ENCODE data around the gene GCHFR. TPM values are rescaled to one million over a fixed set of nuclear protein-coding genes. Genes with fewer than 3 reads are reported as not detected.
A peak's percentile ranks its signal among the peaks of the same experiment; 100 is the strongest.

The GCHFR gene
- total RNA-seq, 1 donor from 2014 or later = 12.4 TPM

- Histone ChIP-seq H3K36me3 (ENCODE audit: control insufficient read depth, insufficient read depth, low read length) (no peaks in the 10 kb centered on the region), H3K4me3 (ENCODE audit: low read depth, low read length) (no peak overlapping the region), H3K27me3 (ENCODE audit: control insufficient read depth, insufficient read depth, low read length) (no peaks in the 10 kb centered on the region)
- TF ChIP-seq CTCF (IDR thresholded peaks at IDR 0.05; ENCODE audit: insufficient read depth, low read length, severe bottlenecking) = no peak
- peak; percentile 40 for DNase-seq (ENCODE audit: low read depth)
- no peak for FAIRE-seq
These were observed 40.9 kb upstream of the GCHFR start for GRCh38 chr15:40722934-40723333.

- FAIRE-seq = no peak
- Histone ChIP-seq H3K27me3 (ENCODE audit: control insufficient read depth, insufficient read depth, low read length) (no peaks in the 10 kb centered on the region), H3K4me3 (ENCODE audit: low read depth, low read length) (no peak overlapping the region), H3K36me3 (ENCODE audit: control insufficient read depth, insufficient read depth, low read length) (no peaks in the 10 kb centered on the region)
- TF ChIP-seq CTCF (IDR thresholded peaks at IDR 0.05; ENCODE audit: insufficient read depth, low read length, severe bottlenecking) = no peak
- DNase-seq (ENCODE audit: low read depth) = no peak
These were observed 39.9 kb upstream of the GCHFR start for GRCh38 chr15:40723919-40724318.

GRCh38 chr15:40731034-40731433 is 32.8 kb upstream of the GCHFR start:
- H3K36me3 ChIP-seq (ENCODE audit: control insufficient read depth, insufficient read depth, low read length) = peaks cover 1% of the 10 kb centered on the region
- TF ChIP-seq CTCF (IDR thresholded peaks at IDR 0.05; ENCODE audit: insufficient read depth, low read length, severe bottlenecking) = no peak
- H3K4me3 ChIP-seq (ENCODE audit: low read depth, low read length) = no peak overlapping the region
- DNase-seq (ENCODE audit: low read depth) (no peak), FAIRE-seq (no peak)
- no peaks in the 10 kb centered on the region for H3K27me3 ChIP-seq (ENCODE audit: control insufficient read depth, insufficient read depth, low read length)

- FAIRE-seq = no peak
- Histone ChIP-seq H3K4me3 (ENCODE audit: low read depth, low read length) (no peak overlapping the region), H3K27me3 (ENCODE audit: control insufficient read depth, insufficient read depth, low read length) (no peaks in the 10 kb centered on the region), H3K36me3 (ENCODE audit: control insufficient read depth, insufficient read depth, low read length) (peaks cover 16% of the 10 kb centered on the region)
- TF ChIP-seq CTCF (IDR thresholded peaks at IDR 0.05; ENCODE audit: insufficient read depth, low read length, severe bottlenecking) = no peak
- DNase-seq (ENCODE audit: low read depth) = no peak
These were observed 27.3 kb upstream of the GCHFR start for GRCh38 chr15:40736575-40736974.

GRCh38 chr15:40737048-40737447 is 26.8 kb upstream of the GCHFR start:
- Histone ChIP-seq H3K36me3 (ENCODE audit: control insufficient read depth, insufficient read depth, low read length) (peaks cover 16% of the 10 kb centered on the region), H3K27me3 (ENCODE audit: control insufficient read depth, insufficient read depth, low read length) (no peaks in the 10 kb centered on the region), H3K4me3 (ENCODE audit: low read depth, low read length) (no peak overlapping the region)
- FAIRE-seq (no peak), DNase-seq (ENCODE audit: low read depth) (no peak)
- TF ChIP-seq CTCF (IDR thresholded peaks at IDR 0.05; ENCODE audit: insufficient read depth, low read length, severe bottlenecking) = no peak

GRCh38 chr15:40739047-40739446 is 24.8 kb upstream of the GCHFR start:
- Histone ChIP-seq H3K36me3 (ENCODE audit: control insufficient read depth, insufficient read depth, low read length) (peaks cover 24% of the 10 kb centered on the region), H3K4me3 (ENCODE audit: low read depth, low read length) (no peak overlapping the region), H3K27me3 (ENCODE audit: control insufficient read depth, insufficient read depth, low read length) (no peaks in the 10 kb centered on the region)
- no peak for TF ChIP-seq CTCF (IDR thresholded peaks at IDR 0.05; ENCODE audit: insufficient read depth, low read length, severe bottlenecking)
- DNase-seq (ENCODE audit: low read depth) = no peak
- no peak for FAIRE-seq
